ENCODE results near the gene DENND1A.

- TF ChIP-seq CTCF (IDR thresholded peaks at IDR 0.05) (no peak), EZH2 (IDR thresholded peaks at IDR 0.05) (no peak)
Observed at GRCh38 chr9:123343443-123344191, 586.3 kb downstream of the DENND1A start.
